Measurements from ENCODE around the gene RTCA. TPM values are rescaled to one million over a fixed set of nuclear protein-coding genes. Genes with fewer than 3 reads are reported as not detected.

The RTCA gene
- total RNA-seq, 1 experiment from 2014 or later: 33.6 TPM

GRCh38 chr1:100305954-100306353 lies 39.9 kb downstream of the RTCA start:
- H3K27ac ChIP-seq (ENCODE audit: insufficient read length, low read depth, low read length): no peak overlapping the region
- H2AK5ac ChIP-seq (ENCODE audit: insufficient read length, low read length): no peak overlapping the region
- H3K14ac ChIP-seq (ENCODE audit: insufficient read depth, low read length): no peak overlapping the region
- DNase-seq: no peak
- H3K23ac ChIP-seq (ENCODE audit: insufficient read length, low read depth, low read length): no peak overlapping the region
- H3K27me3 ChIP-seq (ENCODE audit: insufficient read depth, low read length): no peaks in the 10 kb centered on the region
- H3K79me2 ChIP-seq (ENCODE audit: insufficient read depth, low read length): no peaks in the 10 kb centered on the region
- H3K4me3 Mint-ChIP-seq: no peak overlapping the region
- no peak overlapping the region for H2BK5ac ChIP-seq (ENCODE audit: insufficient read length, low read length)
- H3T11ph ChIP-seq (ENCODE audit: low read length): no peak overlapping the region
- no peaks in the 10 kb centered on the region; a peak in 1 of 5 replicates for H3K9me3 Mint-ChIP-seq
- no peak overlapping the region for H4K91ac ChIP-seq (ENCODE audit: insufficient read length, low read depth, low read length)
- H2BK120ac ChIP-seq (ENCODE audit: low read depth, low read length, poor library complexity, severe bottlenecking): no peak overlapping the region
- H3K4ac ChIP-seq (ENCODE audit: low read depth, low read length): no peak overlapping the region
- H3K23me2 ChIP-seq (ENCODE audit: insufficient read length, low read depth, low read length, poor library complexity, severe bottlenecking): no peaks in the 10 kb centered on the region
- H4K20me1 ChIP-seq (ENCODE audit: control insufficient read depth, insufficient read depth, insufficient read length): no peaks in the 10 kb centered on the region
- H3K27ac Mint-ChIP-seq: no peak overlapping the region
- no peak overlapping the region for H4K5ac ChIP-seq (ENCODE audit: insufficient read length, low read depth, low read length)
- no peak overlapping the region for H3K4me2 ChIP-seq (ENCODE audit: insufficient read depth, insufficient read length, low read length)
- no peak overlapping the region for H2BK15ac ChIP-seq (ENCODE audit: low read depth, low read length)
- no peaks in the 10 kb centered on the region for H3K9me3 ChIP-seq (ENCODE audit: control insufficient read depth, low read depth, low read length)
- H3K79me1 ChIP-seq (ENCODE audit: insufficient read depth, low read depth, low read length, poor library complexity, severe bottlenecking): no peaks in the 10 kb centered on the region
- H3K4me1 Mint-ChIP-seq: peaks cover 12 to 16% of the 10 kb centered on the region in 2 experiments
- no peak overlapping the region for H3K9ac ChIP-seq (ENCODE audit: extremely low read depth, insufficient read length, low read length)
- H2BK12ac ChIP-seq (ENCODE audit: insufficient read length, low read depth, low read length): no peak overlapping the region
- 0 out of 2 replicates have a peak, but pooled peaks cover 3% of the 10 kb centered on the region for H3K4me1 ChIP-seq (ENCODE audit: insufficient read depth, low read length)
- no peak for TF ChIP-seq CTCF (conservative IDR thresholded peaks at IDR 0.05)
- no peak overlapping the region for H2AFZ ChIP-seq (ENCODE audit: low read length)
- no peak overlapping the region for H3K18ac ChIP-seq (ENCODE audit: insufficient read length, low read depth, low read length)
- no peaks in the 10 kb centered on the region for H3K27me3 Mint-ChIP-seq (ENCODE audit: low read depth)
- H4K8ac ChIP-seq (replicated peaks; ENCODE audit: insufficient read length, low read depth, low read length): no peak overlapping the region
- no peak overlapping the region for H2BK20ac ChIP-seq (ENCODE audit: low read depth, low read length, poor library complexity, severe bottlenecking)
- no CpG with 5 or more reads among the region's 3 CpGs for WGBS (ENCODE audit: extremely low coverage, insufficient read length, low lambda C conversion rate)
- H3K56ac ChIP-seq (ENCODE audit: insufficient read length, low read depth, low read length): no peak overlapping the region
- H3K36me3 Mint-ChIP-seq (ENCODE audit: insufficient read depth in 1 of 3, low read depth in 3 of 3): peaks cover 0 to 4% (median 0%) of the 10 kb centered on the region in 3 experiments; a peak in 2 of 7 replicates
